ENCODE data around the gene XRCC4. TPM values are rescaled to one million over a fixed set of nuclear protein-coding genes. Genes with fewer than 3 reads are reported as not detected.

Gene XRCC4
- total and polyA plus RNA-seq, 7 donors = 4.6 to 11.3 (median 7.6) TPM

DNA sequence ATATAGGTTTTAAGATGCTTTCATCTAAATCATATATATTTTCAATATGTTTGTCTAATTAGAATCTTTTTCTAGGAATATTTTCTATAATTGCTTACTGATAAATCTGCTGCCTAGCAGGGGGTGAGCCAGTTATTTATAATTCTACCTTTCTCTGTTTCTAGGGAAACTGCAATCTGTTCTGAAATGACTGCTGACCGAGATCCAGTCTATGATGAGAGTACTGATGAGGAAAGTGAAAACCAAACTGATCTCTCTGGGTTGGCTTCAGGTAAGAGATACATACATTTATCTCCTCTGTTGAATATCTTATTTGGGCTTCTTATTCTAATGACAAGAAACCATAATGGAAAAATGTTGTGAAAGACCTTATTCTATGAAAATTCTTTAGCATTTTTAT lies 127.3 kb downstream of the XRCC4 start:
- H3K27ac ChIP-seq = no peak overlapping the region
- H3K27me3 ChIP-seq = no peaks in the 10 kb centered on the region
- TF ChIP-seq POLR2AphosphoS5 (IDR thresholded peaks at IDR 0.05) = no peak
- TF ChIP-seq POLR2A (IDR thresholded peaks at IDR 0.05) = no peak
- TF ChIP-seq, protein P1, sequence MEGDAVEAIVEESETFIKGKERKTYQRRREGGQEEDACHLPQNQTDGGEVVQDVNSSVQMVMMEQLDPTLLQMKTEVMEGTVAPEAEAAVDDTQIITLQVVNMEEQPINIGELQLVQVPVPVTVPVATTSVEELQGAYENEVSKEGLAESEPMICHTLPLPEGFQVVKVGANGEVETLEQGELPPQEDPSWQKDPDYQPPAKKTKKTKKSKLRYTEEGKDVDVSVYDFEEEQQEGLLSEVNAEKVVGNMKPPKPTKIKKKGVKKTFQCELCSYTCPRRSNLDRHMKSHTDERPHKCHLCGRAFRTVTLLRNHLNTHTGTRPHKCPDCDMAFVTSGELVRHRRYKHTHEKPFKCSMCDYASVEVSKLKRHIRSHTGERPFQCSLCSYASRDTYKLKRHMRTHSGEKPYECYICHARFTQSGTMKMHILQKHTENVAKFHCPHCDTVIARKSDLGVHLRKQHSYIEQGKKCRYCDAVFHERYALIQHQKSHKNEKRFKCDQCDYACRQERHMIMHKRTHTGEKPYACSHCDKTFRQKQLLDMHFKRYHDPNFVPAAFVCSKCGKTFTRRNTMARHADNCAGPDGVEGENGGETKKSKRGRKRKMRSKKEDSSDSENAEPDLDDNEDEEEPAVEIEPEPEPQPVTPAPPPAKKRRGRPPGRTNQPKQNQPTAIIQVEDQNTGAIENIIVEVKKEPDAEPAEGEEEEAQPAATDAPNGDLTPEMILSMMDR (IDR thresholded peaks at IDR 0.05) = no peak
- TF ChIP-seq EP300 (IDR thresholded peaks at IDR 0.05) = no peak
- no peaks in the 10 kb centered on the region for H3K9me3 ChIP-seq
- no peak overlapping the region for H3K4me3 ChIP-seq
- WGBS, 2 donors = 91 to 92% methylated on average over 1 of the region's 1 CpG
- intact Hi-C loops (cut with DNase I) = no loop called here
- DNase-seq = no peak
- H3K4me1 ChIP-seq = no peaks in the 10 kb centered on the region
- peaks cover 0 to 2% (median 0%) of the 10 kb centered on the region in 4 donors for H3K36me3 ChIP-seq

DNA sequence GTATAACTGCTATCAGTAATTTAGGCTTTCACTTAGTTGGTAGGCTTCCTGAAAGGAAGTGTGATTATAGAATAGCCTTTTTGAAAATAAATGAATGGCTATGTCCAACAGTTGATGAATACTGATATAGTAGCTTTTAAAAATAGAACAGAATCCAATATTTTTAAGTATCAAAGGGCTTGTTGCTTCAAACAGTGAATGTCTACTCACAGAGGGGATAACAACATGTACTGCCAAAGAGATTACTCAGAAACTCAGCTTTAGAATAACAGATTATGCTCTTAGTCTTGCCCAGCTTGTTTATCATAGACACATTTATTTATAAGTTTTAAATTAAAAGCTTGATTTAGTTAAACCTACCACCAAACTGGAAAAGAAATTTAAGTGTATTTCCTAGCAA lies 132.6 kb downstream of the XRCC4 start:
- intact Hi-C loops (cut with DNase I) = no loop called here
- H3K27me3 ChIP-seq = no peaks in the 10 kb centered on the region
- H3K4me1 ChIP-seq = no peaks in the 10 kb centered on the region
- no peak for DNase-seq
- TF ChIP-seq POLR2AphosphoS5 (IDR thresholded peaks at IDR 0.05) (no peak), EP300 (IDR thresholded peaks at IDR 0.05) (no peak), POLR2A (IDR thresholded peaks at IDR 0.05) (no peak)
- TF ChIP-seq, protein P1 (IDR thresholded peaks at IDR 0.05) = no peak
- H3K9me3 ChIP-seq = no peaks in the 10 kb centered on the region
- H3K36me3 ChIP-seq = no peaks in the 10 kb centered on the region
- H3K4me3 ChIP-seq = no peak overlapping the region
- H3K27ac ChIP-seq = no peak overlapping the region

- no peaks in the 10 kb centered on the region for H3K4me1 ChIP-seq
- no peaks in the 10 kb centered on the region for H3K9me3 ChIP-seq
- H3K36me3 ChIP-seq = no peaks in the 10 kb centered on the region
- no peak overlapping the region for H3K27ac ChIP-seq
- H3K4me3 ChIP-seq = no peak overlapping the region
- no peak for DNase-seq
- no peak for TF ChIP-seq POLR2AphosphoS5 (IDR thresholded peaks at IDR 0.05)
- TF ChIP-seq, protein P1 (IDR thresholded peaks at IDR 0.05) = no peak
- TF ChIP-seq EP300 (IDR thresholded peaks at IDR 0.05) = no peak
- TF ChIP-seq POLR2A (IDR thresholded peaks at IDR 0.05) = no peak
- intact Hi-C loops (cut with DNase I) = no loop called here
- H3K27me3 ChIP-seq = no peaks in the 10 kb centered on the region
Observed at GRCh38 chr5:83219077-83219476, 141.7 kb downstream of the XRCC4 start.

DNA sequence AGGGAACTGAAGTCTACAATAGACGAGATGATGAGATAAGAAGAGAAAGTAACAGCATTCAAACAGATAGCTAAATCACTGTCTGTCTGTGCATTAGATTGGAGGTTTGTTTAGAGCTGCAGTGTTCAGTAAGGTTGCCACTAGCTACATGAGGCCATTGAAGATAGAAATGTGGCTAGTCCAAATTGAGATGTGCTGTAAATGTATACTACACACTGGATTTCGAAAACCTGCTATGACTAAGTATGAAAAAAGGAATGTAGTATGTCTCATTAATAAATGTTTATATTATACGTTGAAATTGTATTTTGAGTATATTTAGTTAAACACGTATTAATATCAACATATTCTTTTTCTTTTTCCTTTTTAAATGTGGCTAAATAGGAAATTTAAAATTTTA lies 142.1 kb downstream of the XRCC4 start:
- Histone ChIP-seq H3K27ac (no peak overlapping the region), H3K4me3 (no peak overlapping the region), H3K36me3 (no peaks in the 10 kb centered on the region), H3K9me3 (no peaks in the 10 kb centered on the region), H3K4me1 (no peaks in the 10 kb centered on the region), H3K27me3 (no peaks in the 10 kb centered on the region)
- WGBS, 2 donors = 66 to 70% methylated on average over 4 of the region's 4 CpGs
- DNase-seq = no peak
- TF ChIP-seq POLR2A (IDR thresholded peaks at IDR 0.05) (no peak), EP300 (IDR thresholded peaks at IDR 0.05) (no peak), POLR2AphosphoS5 (IDR thresholded peaks at IDR 0.05) (no peak)
- TF ChIP-seq, protein P1 (IDR thresholded peaks at IDR 0.05) = no peak
- intact Hi-C loops (cut with DNase I) = no loop called here

- no peak overlapping the region for H3K4me3 ChIP-seq
- H3K9me3 ChIP-seq = no peaks in the 10 kb centered on the region
- DNase-seq = no peak
- H3K27me3 ChIP-seq = no peaks in the 10 kb centered on the region
- H3K4me1 ChIP-seq = no peaks in the 10 kb centered on the region
- intact Hi-C loops (cut with DNase I) = no loop called here
- TF ChIP-seq POLR2AphosphoS5 (IDR thresholded peaks at IDR 0.05) (no peak), EP300 (IDR thresholded peaks at IDR 0.05) (no peak), POLR2A (IDR thresholded peaks at IDR 0.05) (no peak)
- no peak overlapping the region for H3K27ac ChIP-seq
- H3K36me3 ChIP-seq = no peaks in the 10 kb centered on the region
- WGBS, 2 donors = 92 to 93% methylated on average over 3 of the region's 3 CpGs
Observed at GRCh38 chr5:83220331-83220730, 143.0 kb downstream of the XRCC4 start.

Data from sigmoid colon (tissue), 7 donors.